ENCODE results near the gene GPALPP1. TPM values are rescaled to one million over a fixed set of nuclear protein-coding genes. Genes with fewer than 3 reads are reported as not detected.
"Not testable (repeated sequence)": the region's sequence is repeated elsewhere in the genome, so short reads cannot be mapped to it uniquely, and the experiment has no call there.

GPALPP1 gene
- total RNA-seq, 2 experiments from 2014 or later: 34.0 to 35.0 TPM

DNA sequence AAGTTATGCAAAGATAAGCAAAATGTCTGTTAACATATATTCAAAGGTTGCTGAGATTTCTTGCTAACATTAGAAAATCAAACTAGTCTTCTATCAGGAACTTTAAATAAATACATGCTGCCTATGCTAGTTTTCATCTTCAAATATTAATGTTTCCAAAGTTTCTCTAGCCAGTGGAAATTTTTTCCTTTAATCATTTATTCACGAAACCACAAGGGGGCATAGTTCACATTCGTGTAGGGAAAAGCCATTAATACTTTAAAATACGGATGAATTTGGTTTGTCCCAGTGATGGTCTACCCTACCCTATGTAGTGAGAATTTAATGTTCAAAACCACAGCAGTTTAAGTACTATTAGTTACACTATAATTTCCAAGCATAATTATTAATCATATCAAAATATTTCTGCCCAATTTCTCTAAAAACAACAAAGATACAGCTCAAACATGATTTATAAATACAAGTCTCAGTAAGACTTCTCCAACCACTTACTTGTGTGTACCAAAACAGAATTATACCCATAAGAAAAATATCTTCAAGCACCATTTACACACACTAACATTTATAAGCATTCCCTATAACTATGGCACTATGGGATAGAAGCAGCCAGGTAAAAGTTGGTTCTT is 16.3 kb upstream of the GPALPP1 start:
- ATAC-seq (ENCODE audit: low read depth) (no peak), DNase-seq (no peak)
- Mint-ChIP-seq H3K27me3 (no peaks in the 10 kb centered on the region), H3K36me3 (no peaks in the 10 kb centered on the region), H3K9me3 (no peaks in the 10 kb centered on the region), H3K4me1 (no peaks in the 10 kb centered on the region), H3K27ac (no peak overlapping the region), H3K4me3 (no peak overlapping the region)
- POLR2A ChIA-PET: no interaction called here

DNA sequence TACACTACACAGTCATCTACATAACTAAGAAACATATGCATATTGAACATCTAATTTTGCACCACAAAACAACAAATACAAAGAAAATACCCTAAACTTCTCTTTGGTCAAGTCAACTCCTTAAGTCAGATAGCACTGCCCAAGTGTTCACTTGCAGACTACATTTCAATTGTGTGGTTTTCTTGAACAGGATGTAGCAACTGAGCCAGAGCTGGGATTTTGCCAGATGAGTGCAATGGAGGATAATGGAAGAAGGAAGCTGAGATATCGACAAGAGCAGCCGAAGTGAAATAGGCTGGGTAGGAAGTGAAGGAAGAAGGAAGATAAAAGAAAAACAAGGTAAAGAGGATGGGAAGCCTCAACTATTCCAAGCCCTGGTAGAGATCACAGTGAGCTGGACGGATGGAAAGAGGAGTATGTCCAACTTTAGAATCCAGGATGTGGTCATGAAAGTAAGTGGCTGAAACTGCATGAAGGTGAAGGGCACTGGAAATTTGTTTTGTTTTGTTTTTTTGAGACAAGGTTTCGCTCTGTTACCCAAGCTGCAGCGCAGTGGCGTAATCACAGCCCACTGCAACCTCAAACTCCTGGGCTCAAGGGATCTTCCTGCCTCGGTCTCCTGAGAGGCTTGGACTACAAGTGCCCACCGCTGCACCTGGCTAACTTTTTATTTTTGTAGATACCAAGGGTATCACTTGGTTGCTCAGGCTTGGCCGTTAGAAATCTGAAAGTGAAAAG is 15.1 kb upstream of the GPALPP1 start:
- no peak for DNase-seq
- no peaks in the 10 kb centered on the region for H3K9me3 Mint-ChIP-seq
- H3K4me1 Mint-ChIP-seq: no peaks in the 10 kb centered on the region
- H3K27ac Mint-ChIP-seq: no peak overlapping the region
- no peaks in the 10 kb centered on the region for H3K27me3 Mint-ChIP-seq
- POLR2A ChIA-PET: no interaction called here
- H3K36me3 Mint-ChIP-seq: peaks cover 4% of the 10 kb centered on the region
- no peak for ATAC-seq (ENCODE audit: low read depth)
- H3K4me3 Mint-ChIP-seq: no peak overlapping the region

GRCh38 chr13:44976196-44976595 is 13.1 kb upstream of the GPALPP1 start:
- no peak for DNase-seq
- Mint-ChIP-seq H3K27me3 (no peaks in the 10 kb centered on the region), H3K27ac (no peak overlapping the region), H3K4me1 (no peaks in the 10 kb centered on the region), H3K4me3 (no peak overlapping the region), H3K9me3 (no peaks in the 10 kb centered on the region), H3K36me3 (peaks cover 5% of the 10 kb centered on the region)
- POLR2A ChIA-PET: no interaction called here
- ATAC-seq (ENCODE audit: low read depth): no peak

DNA sequence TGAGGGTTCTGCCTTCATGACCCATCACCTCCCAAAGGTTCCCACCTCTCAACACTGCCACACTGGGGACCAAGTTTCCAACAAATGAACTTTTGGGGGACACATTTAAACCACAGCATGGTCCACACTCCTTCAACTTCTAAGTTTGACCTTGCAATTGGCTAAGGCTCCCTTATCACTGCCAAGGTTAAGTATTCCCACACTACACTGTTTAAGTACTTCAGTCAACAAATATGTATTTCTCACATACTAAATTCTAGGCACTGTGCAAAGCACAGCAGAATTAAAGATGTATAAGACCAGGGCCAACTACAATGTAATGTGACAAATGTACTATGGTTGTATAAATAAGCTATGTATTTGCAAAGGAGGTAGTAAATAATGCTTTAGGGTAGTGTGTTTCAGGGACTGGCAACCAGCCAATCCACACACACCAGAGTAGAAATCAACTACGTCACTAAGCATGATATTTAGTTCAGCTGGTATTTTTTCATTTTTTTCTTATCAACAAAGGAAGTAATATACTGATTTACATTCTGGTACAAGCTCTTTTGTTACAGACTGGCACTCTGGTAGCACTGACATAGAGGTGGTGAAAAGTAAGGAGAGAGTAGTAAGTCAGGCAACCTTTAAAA is 12.3 kb upstream of the GPALPP1 start:
- DNase-seq (no peak), ATAC-seq (ENCODE audit: low read depth) (no peak)
- POLR2A ChIA-PET: no interaction called here
- Mint-ChIP-seq H3K27ac (no peak overlapping the region), H3K4me1 (no peaks in the 10 kb centered on the region), H3K9me3 (no peaks in the 10 kb centered on the region), H3K4me3 (no peak overlapping the region), H3K27me3 (no peaks in the 10 kb centered on the region), H3K36me3 (peaks cover 5% of the 10 kb centered on the region)

GRCh38 chr13:44978328-44978727 is 11.0 kb upstream of the GPALPP1 start:
- Mint-ChIP-seq H3K27ac (no peak overlapping the region), H3K36me3 (peaks cover 5% of the 10 kb centered on the region), H3K4me1 (no peaks in the 10 kb centered on the region), H3K4me3 (no peak overlapping the region), H3K9me3 (no peaks in the 10 kb centered on the region), H3K27me3 (no peaks in the 10 kb centered on the region)
- POLR2A ChIA-PET: no interaction called here
- ATAC-seq (ENCODE audit: low read depth) (no peak), DNase-seq (no peak)

DNA sequence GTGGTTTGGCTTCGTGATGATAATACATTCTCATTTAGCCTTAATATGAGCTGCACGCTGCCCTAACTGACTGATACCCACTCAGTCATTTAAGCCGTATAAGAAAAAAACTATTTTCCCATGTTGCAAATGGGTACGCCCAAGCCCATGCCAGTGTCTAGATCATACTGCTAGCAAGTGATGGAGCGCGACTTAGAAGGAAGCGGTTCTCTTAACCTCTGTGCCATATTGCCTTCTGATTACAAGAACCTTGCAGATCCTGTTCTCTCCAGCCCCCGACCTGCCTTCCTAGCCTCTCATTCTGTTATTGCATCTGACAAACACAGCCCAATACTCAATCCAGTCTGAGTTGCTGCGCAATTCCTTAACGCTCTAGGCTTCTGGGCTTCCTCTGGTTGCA is 603 bp downstream of the GPALPP1 start:
- Mint-ChIP-seq H3K27me3 (no peaks in the 10 kb centered on the region), H3K9me3 (no peaks in the 10 kb centered on the region), H3K4me3 (peak overlapping the region; percentile 92), H3K36me3 (peaks cover 2% of the 10 kb centered on the region), H3K27ac (peak overlapping the region; percentile 97), H3K4me1 (peaks cover 40% of the 10 kb centered on the region)
- POLR2A ChIA-PET: no interaction called here
- DNase-seq: no peak
- peak; percentile 12 for ATAC-seq (ENCODE audit: low read depth)

DNA sequence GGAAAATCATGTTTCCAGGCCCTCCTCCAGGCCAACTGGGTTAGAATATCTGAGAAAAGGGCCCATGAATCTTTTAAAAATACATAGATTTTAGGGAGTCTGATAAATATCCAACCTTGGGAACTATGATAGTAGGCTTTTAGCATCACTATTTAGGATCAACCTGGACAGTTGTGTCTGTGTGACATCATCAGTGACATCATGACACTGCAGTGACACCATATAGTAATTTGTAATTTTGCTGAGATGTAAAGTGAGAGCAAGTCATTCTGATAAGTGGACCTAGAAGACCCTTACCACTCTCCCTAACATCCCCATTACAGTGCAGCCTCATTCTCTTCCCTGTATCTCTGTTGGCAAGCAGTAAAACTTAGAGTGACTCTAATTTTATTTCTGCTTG is 14.1 kb downstream of the GPALPP1 start:
- ATAC-seq (ENCODE audit: low read depth): no peak
- Mint-ChIP-seq H3K36me3 (peaks cover 17% of the 10 kb centered on the region), H3K4me1 (no peaks in the 10 kb centered on the region), H3K27me3 (no peaks in the 10 kb centered on the region), H3K9me3 (no peaks in the 10 kb centered on the region), H3K27ac (no peak overlapping the region), H3K4me3 (no peak overlapping the region)
- POLR2A ChIA-PET: no interaction called here
- DNase-seq: no peak

GRCh38 chr13:45004096-45004495 is 14.8 kb downstream of the GPALPP1 start:
- ATAC-seq (ENCODE audit: low read depth) (no peak), DNase-seq (no peak)
- Mint-ChIP-seq H3K4me3 (no peak overlapping the region), H3K4me1 (no peaks in the 10 kb centered on the region), H3K27ac (no peak overlapping the region), H3K36me3 (peaks cover 19% of the 10 kb centered on the region), H3K27me3 (no peaks in the 10 kb centered on the region), H3K9me3 (no peaks in the 10 kb centered on the region)
- POLR2A ChIA-PET: no interaction called here

- peaks cover 26% of the 10 kb centered on the region for H3K36me3 Mint-ChIP-seq
- H3K27me3 Mint-ChIP-seq: no peaks in the 10 kb centered on the region
- no peak overlapping the region for H3K4me3 Mint-ChIP-seq
- DNase-seq (no peak), ATAC-seq (ENCODE audit: low read depth) (no peak)
- POLR2A ChIA-PET: no interaction called here
- H3K4me1 Mint-ChIP-seq: peaks cover 2% of the 10 kb centered on the region
- no peak overlapping the region for H3K27ac Mint-ChIP-seq
- H3K9me3 Mint-ChIP-seq: no peaks in the 10 kb centered on the region
Measured at GRCh38 chr13:45007225-45007624, 17.9 kb downstream of the GPALPP1 start.

DNA sequence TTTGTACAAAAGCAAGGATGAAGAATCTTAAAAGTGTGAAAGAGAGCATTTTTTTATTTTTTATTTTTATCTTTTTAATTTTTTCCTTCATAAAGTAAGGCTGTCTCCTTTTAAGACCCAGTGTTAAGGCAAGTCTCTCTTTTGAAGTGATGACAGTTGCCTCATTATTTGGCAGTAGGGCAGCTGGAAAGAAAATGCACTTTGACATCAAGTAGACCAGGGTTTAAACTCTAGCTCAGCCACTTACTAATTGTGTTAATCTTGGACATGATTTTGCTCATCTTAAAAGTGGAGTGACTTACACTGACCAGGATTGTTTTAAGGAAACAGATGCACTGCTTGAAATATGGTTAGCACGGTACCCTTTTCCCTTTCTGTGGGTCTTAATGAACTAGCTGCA is 18.5 kb downstream of the GPALPP1 start:
- POLR2A ChIA-PET: no interaction called here
- no peak overlapping the region for H3K27ac Mint-ChIP-seq
- DNase-seq (no peak), ATAC-seq (ENCODE audit: low read depth) (no peak)
- peaks cover 23% of the 10 kb centered on the region for H3K36me3 Mint-ChIP-seq
- H3K9me3 Mint-ChIP-seq: no peaks in the 10 kb centered on the region
- no peak overlapping the region for H3K4me3 Mint-ChIP-seq
- peaks cover 2% of the 10 kb centered on the region for H3K4me1 Mint-ChIP-seq
- no peaks in the 10 kb centered on the region for H3K27me3 Mint-ChIP-seq

DNA sequence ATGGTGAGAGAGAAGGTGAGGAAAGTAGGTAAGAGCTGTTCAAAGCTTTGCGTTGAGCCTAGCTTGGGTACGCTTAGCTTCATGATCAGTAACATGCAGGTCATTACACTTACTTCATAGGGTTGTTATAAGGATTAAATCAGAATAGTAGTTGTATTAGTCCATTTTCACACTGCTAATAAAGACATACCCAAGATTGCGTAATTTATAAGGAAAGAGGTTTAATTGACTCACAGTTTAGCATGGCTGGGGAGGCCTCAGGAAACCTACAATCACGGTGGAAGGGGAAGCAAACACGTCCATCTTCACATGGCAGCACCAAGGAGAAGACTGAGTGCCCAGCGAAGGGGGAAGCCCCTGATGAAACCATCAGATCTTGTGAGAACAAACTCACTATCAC is 21.9 kb downstream of the GPALPP1 start:
- Mint-ChIP-seq H3K4me1 (peaks cover 2% of the 10 kb centered on the region), H3K27ac (no peak overlapping the region), H3K27me3 (no peaks in the 10 kb centered on the region), H3K9me3 (no peaks in the 10 kb centered on the region), H3K4me3 (no peak overlapping the region), H3K36me3 (peaks cover 25% of the 10 kb centered on the region)
- ATAC-seq (ENCODE audit: low read depth): no peak
- POLR2A ChIA-PET: no interaction called here
- DNase-seq: no peak

DNA sequence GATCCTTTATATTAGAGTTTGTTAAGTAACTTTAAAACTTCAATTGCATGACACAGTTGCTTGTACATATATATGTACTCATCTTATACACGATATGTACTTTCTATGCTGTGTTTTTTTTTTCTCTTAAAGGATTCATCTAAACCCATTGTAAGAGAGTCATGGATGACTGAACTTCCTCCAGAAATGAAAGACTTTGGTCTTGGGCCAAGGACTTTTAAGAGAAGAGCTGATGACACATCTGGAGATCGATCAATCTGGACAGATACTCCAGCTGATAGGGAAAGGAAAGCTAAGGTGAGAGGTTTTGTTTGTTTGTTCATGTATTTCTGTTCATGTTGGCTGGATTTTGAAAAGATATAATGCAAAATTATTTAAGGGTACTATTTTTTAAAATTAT is 26.0 kb downstream of the GPALPP1 start:
- Mint-ChIP-seq H3K27ac (no peak overlapping the region), H3K9me3 (no peaks in the 10 kb centered on the region), H3K4me3 (no peak overlapping the region), H3K36me3 (peaks cover 22% of the 10 kb centered on the region), H3K4me1 (no peaks in the 10 kb centered on the region), H3K27me3 (no peaks in the 10 kb centered on the region)
- POLR2A ChIA-PET: no interaction called here
- DNase-seq: no peak
- ATAC-seq (ENCODE audit: low read depth): no peak

DNA sequence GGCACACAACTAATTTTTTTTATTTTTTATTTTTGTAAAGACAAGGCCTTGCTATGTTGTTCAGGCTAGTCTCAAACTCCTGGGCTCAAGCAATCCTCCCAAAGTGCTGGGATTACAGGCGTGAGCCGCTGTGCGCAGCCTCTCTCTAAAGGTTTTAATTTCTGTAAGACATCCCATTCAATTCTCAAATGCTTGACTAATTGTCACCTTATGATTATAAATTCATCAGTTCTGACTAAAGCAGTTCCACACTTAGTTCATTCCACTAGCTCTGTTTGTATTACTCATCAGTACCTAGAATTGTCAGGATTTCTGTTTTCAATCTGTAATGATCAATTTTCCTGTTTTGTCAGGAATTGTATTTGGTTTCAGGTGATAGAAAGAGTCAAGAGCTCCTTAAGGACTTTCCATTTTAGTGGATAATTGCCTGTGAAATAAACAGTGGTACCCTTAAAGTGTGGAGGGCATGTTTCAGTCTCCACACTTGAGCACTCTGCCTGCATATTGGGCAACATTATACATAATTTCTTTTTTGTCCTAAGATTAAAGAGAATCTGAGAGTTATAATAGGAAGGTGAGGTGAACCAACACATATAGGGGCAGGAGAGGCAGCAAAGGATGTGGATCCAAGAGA is 27.6 kb downstream of the GPALPP1 start:
- no peaks in the 10 kb centered on the region for H3K9me3 Mint-ChIP-seq
- no peak overlapping the region for H3K4me3 Mint-ChIP-seq
- no peak for DNase-seq
- POLR2A ChIA-PET: no interaction called here
- no peak overlapping the region for H3K27ac Mint-ChIP-seq
- ATAC-seq (ENCODE audit: low read depth): no peak
- H3K27me3 Mint-ChIP-seq: no peaks in the 10 kb centered on the region
- H3K36me3 Mint-ChIP-seq: peaks cover 14% of the 10 kb centered on the region
- no peaks in the 10 kb centered on the region for H3K4me1 Mint-ChIP-seq

DNA sequence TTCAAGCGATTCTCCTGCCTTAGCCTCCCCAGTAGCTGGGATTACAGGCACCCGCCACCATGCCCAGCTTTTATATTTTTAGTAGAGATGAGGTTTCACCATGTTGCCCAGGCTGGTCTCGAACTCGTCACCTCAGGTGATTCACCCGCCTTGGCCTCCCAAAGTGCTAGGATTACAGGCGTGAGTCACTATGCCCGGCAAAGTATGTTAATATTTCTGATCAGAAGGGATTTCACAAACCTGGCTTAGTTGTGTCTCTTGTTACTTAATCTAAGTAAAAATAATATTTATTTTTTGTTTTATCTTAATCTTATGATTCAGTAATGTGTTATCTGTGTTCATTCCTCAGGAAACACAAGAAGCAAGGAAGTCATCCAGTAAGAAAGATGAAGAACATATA is 30.6 kb downstream of the GPALPP1 start:
- DNase-seq; H3K27ac Mint-ChIP-seq; ATAC-seq (ENCODE audit: low read depth); H3K27me3 Mint-ChIP-seq; H3K9me3 Mint-ChIP-seq; H3K4me3 Mint-ChIP-seq; H3K4me1 Mint-ChIP-seq: not testable (repeated sequence)
- peaks cover 17% of the 10 kb centered on the region for H3K36me3 Mint-ChIP-seq
- POLR2A ChIA-PET: interaction anchor here (0.7 kb wide), 1 partner anchor 820 kb away, joined by 4 read pairs; no protein-coding TSS in a partner anchor
